Astrocyte (in vitro differentiated cells and primary cell): Measurements from ENCODE around the gene JAG2.

Experiments
- EZH2 ChIP-seq: IDR thresholded peaks from 2 replicates; pipeline ENCODE4 v1.6.1; 2012; ENCODE audit warnings: mild to moderate bottlenecking, low read length, inconsistent platforms; ENCODE audit not compliant: insufficient read depth
- TF ChIP-seq, protein P1 (sequence below): IDR thresholded peaks from 2 replicates; pipeline ENCODE4 v1.5.1; 2011; ENCODE audit warnings: low read depth, mild to moderate bottlenecking, inconsistent platforms, low read length, moderate library complexity; ENCODE audit not compliant: insufficient read depth

DNA sequence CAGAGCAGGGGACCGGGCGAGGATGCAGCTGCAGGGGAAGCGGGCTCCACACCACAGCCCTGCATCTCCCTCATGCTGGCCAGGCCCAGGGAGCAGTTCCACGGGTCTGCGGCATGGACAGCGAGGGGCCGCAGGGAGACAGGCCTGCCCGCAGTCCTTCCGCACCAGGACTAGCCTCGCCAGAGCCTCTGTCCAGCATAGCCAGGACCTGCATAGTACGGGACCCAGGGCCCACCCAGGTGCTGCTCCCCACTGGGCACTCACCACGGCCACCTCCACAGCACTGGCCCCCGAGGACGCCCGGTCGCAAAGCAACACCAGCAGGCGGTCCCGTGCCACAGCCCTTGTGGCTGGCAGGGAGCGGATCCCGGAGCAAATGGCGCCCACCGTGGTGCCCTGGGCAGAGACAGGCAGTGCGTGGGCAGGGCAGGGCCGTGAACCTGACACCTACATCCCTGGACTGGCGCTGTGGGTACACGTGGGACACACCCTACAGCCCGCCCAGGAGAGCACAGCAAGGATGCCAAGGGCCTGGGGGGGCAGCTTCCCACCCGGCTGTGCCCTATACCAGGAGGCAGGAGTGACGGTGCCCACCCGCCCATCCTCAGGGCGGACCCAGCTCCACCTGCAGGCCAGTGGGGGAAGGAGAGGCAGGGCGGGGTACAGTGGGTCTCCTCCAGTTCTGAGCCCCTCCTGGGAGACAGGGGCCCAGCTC is 23.8 kb downstream of the JAG2 start:
- TF ChIP-seq EZH2 = no peak
- TF ChIP-seq, protein P1, sequence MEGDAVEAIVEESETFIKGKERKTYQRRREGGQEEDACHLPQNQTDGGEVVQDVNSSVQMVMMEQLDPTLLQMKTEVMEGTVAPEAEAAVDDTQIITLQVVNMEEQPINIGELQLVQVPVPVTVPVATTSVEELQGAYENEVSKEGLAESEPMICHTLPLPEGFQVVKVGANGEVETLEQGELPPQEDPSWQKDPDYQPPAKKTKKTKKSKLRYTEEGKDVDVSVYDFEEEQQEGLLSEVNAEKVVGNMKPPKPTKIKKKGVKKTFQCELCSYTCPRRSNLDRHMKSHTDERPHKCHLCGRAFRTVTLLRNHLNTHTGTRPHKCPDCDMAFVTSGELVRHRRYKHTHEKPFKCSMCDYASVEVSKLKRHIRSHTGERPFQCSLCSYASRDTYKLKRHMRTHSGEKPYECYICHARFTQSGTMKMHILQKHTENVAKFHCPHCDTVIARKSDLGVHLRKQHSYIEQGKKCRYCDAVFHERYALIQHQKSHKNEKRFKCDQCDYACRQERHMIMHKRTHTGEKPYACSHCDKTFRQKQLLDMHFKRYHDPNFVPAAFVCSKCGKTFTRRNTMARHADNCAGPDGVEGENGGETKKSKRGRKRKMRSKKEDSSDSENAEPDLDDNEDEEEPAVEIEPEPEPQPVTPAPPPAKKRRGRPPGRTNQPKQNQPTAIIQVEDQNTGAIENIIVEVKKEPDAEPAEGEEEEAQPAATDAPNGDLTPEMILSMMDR = no peak
